Peyer's patch (tissue), 4 donors: ENCODE data around the gene NTF3.

Experiments
- POLR2A ChIP-seq, 2 donors: fragments of 450-650 bp; IDR thresholded peaks; one replicate each; pipeline ENCODE4 v1.5.1; 2017; ENCODE audit warnings: antibody characterized with exemption in 2 of 2, mild to moderate bottlenecking in 2 of 2, moderate library complexity in 2 of 2
- TF ChIP-seq, protein P1 (sequence below), 6 experiments: fragments of 450-650 bp in 4 of 6; fragments of 200-600 bp in 2 of 6; sonication (generic) in 1 of 6; IDR thresholded peaks; one replicate each; pipeline ENCODE4 v1.5.1; 2017 to 2019; ENCODE audit warnings: antibody characterized with exemption in 6 of 6, mild to moderate bottlenecking in 3 of 6, moderate library complexity in 1 of 6

DNA sequence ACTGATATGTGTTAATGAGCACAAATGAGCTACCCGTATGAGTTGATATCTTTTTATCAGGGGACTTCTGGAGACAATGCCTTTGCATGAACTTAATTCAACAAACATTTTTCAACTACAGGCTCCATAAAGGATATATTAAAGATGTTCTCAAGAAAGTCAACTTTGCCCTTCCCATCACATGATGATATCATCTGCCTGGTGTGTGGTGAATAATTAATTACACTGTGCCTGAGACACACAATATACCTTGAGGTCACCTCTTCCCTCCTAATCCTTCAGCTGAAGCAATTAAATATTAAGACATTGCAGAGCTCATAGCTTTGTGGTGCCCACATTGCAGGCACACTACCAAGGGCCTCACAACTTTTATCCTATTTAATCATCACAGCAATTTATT is 22.3 kb upstream of the NTF3 start:
- no peak for TF ChIP-seq POLR2A (IDR thresholded peaks at IDR 0.05)
- TF ChIP-seq, protein P1, sequence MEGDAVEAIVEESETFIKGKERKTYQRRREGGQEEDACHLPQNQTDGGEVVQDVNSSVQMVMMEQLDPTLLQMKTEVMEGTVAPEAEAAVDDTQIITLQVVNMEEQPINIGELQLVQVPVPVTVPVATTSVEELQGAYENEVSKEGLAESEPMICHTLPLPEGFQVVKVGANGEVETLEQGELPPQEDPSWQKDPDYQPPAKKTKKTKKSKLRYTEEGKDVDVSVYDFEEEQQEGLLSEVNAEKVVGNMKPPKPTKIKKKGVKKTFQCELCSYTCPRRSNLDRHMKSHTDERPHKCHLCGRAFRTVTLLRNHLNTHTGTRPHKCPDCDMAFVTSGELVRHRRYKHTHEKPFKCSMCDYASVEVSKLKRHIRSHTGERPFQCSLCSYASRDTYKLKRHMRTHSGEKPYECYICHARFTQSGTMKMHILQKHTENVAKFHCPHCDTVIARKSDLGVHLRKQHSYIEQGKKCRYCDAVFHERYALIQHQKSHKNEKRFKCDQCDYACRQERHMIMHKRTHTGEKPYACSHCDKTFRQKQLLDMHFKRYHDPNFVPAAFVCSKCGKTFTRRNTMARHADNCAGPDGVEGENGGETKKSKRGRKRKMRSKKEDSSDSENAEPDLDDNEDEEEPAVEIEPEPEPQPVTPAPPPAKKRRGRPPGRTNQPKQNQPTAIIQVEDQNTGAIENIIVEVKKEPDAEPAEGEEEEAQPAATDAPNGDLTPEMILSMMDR (IDR thresholded peaks at IDR 0.05): no peak
